Trophoblast cell (in vitro differentiated cells and primary cell): ENCODE measurements around the gene TPST1.

Experiments used
- DNase-seq, 2 donors: peaks; one replicate each; pipeline ENCODE4 v3.0.0-alpha.2; 2016
- H2AFZ ChIP-seq: 2 replicates; pipeline ENCODE4 v1.6.1; 2013; ENCODE audit warnings: low read length, moderate library complexity, mild to moderate bottlenecking; ENCODE audit not compliant: insufficient read depth, poor library complexity
- H2AK5ac ChIP-seq: 2 replicates; pipeline ENCODE4 v1.6.1; 2013; ENCODE audit warnings: mild to moderate bottlenecking, low read length
- H2BK120ac ChIP-seq: 2 replicates; pipeline ENCODE4 v1.6.1; 2013; ENCODE audit warnings: low read length, mild to moderate bottlenecking, moderate library complexity; ENCODE audit not compliant: insufficient read depth, poor library complexity
- H2BK12ac ChIP-seq: 2 replicates; pipeline ENCODE4 v1.6.1; 2013; ENCODE audit warnings: mild to moderate bottlenecking, low read length, moderate library complexity
- H2BK5ac ChIP-seq: 2 replicates; pipeline ENCODE4 v1.6.1; 2013; ENCODE audit warnings: low read length, low read depth, moderate library complexity, mild to moderate bottlenecking; ENCODE audit not compliant: poor library complexity
- H3K14ac ChIP-seq: 2 replicates; pipeline ENCODE4 v1.6.1; 2013; ENCODE audit warnings: mild to moderate bottlenecking, low read length
- H3K18ac ChIP-seq: 2 replicates; pipeline ENCODE4 v1.6.1; 2013; ENCODE audit warnings: mild to moderate bottlenecking, low read length
- H3K23ac ChIP-seq: 2 replicates; pipeline ENCODE4 v1.6.1; 2013; ENCODE audit warnings: low read length
- H3K27ac ChIP-seq: 2 replicates; pipeline ENCODE4 v1.5.1; 2013; ENCODE audit warnings: low read depth, mild to moderate bottlenecking, inconsistent platforms, low read length, moderate library complexity
- H3K27me3 ChIP-seq: 2 replicates; pipeline ENCODE4 v1.6.1; 2013; ENCODE audit warnings: inconsistent platforms, mild to moderate bottlenecking, low read length, moderate library complexity; ENCODE audit not compliant: insufficient read depth
- H3K36me3 ChIP-seq, 2 experiments: 1 replicate in 1 of 2; 2 replicates in 1 of 2; pipeline ENCODE4 v1.6.1; 2013; ENCODE audit warnings: low read length in 2 of 2, mild to moderate bottlenecking in 2 of 2, moderate library complexity in 1 of 2; ENCODE audit not compliant: insufficient read depth in 2 of 2, control insufficient read depth in 1 of 2
- H3K4ac ChIP-seq: 2 replicates; pipeline ENCODE4 v1.6.1; 2013; ENCODE audit warnings: low read depth, mild to moderate bottlenecking, low read length, moderate library complexity
- H3K4me1 ChIP-seq, 2 experiments: 1 replicate in 1 of 2; 2 replicates in 1 of 2; pipeline ENCODE4 v1.6.1; 2013; ENCODE audit warnings: low read length in 2 of 2, mild to moderate bottlenecking in 2 of 2, moderate library complexity in 1 of 2; ENCODE audit not compliant: insufficient read depth in 2 of 2, control insufficient read depth in 1 of 2
- H3K4me2 ChIP-seq: 2 replicates; pipeline ENCODE4 v1.6.1; 2013; ENCODE audit warnings: inconsistent platforms, mild to moderate bottlenecking, low read length, moderate library complexity
- H3K4me3 ChIP-seq: 2 replicates; pipeline ENCODE4 v1.5.1; 2013; ENCODE audit warnings: mild to moderate bottlenecking, low read depth, low read length, inconsistent platforms
- H3K79me1 ChIP-seq: one replicate; pipeline ENCODE4 v1.6.1; 2013; ENCODE audit warnings: low read length
- H3K79me2 ChIP-seq: 2 replicates; pipeline ENCODE4 v1.6.1; 2013; ENCODE audit warnings: low read length, mild to moderate bottlenecking; ENCODE audit not compliant: control insufficient read depth, insufficient read depth, poor library complexity
- H3K9ac ChIP-seq: 2 replicates; pipeline ENCODE4 v1.6.1; 2013; ENCODE audit warnings: mild to moderate bottlenecking, low read length
- H3K9me3 ChIP-seq: 2 replicates; pipeline ENCODE4 v1.6.1; 2013; ENCODE audit warnings: low read depth, mild to moderate bottlenecking, control low read depth, inconsistent platforms, low read length; ENCODE audit not compliant: insufficient read depth
- H4K12ac ChIP-seq: 2 replicates; pipeline ENCODE4 v1.6.1; 2013; ENCODE audit warnings: low read depth, mild to moderate bottlenecking, low read length, moderate library complexity
- H4K8ac ChIP-seq: 2 replicates; pipeline ENCODE4 v1.6.1; 2013; ENCODE audit warnings: low read depth, mild to moderate bottlenecking, low read length, moderate library complexity
- H4K91ac ChIP-seq: one replicate; pipeline ENCODE4 v1.6.1; 2013; ENCODE audit warnings: low read depth, mild to moderate bottlenecking, low read length, moderate library complexity
- WGBS: extraction: QIAGEN DNeasy Blood & Tissue Kit; methylation state at CpG from one replicate; pipeline ENCODE4 v1.1.7; 2013; ENCODE audit warnings: missing lambda C conversion rate; ENCODE audit not compliant: insufficient read length, insufficient coverage; ENCODE audit errors: extremely low coverage; 5-methylcytosine and 5-hydroxymethylcytosine counted together

TPST1 gene

GRCh38 chr7:66263936-66264335 lies 58.8 kb downstream of the TPST1 start:
- H3K79me2 ChIP-seq: no peaks in the 10 kb centered on the region
- H2AFZ ChIP-seq: no peak overlapping the region
- H4K91ac ChIP-seq: no peak overlapping the region
- WGBS: no CpG with 5 or more reads among the region's 1 CpG
- no peak for DNase-seq
- H2BK120ac ChIP-seq: no peak overlapping the region
- no peak overlapping the region for H3K14ac ChIP-seq
- peaks cover 3% of the 10 kb centered on the region for H3K9me3 ChIP-seq
- no peak overlapping the region for H3K18ac ChIP-seq
- no peak overlapping the region for H3K4me3 ChIP-seq
- H3K9ac ChIP-seq: no peak overlapping the region
- H3K23ac ChIP-seq: no peak overlapping the region
- no peaks in the 10 kb centered on the region for H3K79me1 ChIP-seq
- H3K27me3 ChIP-seq: no peaks in the 10 kb centered on the region
- no peak overlapping the region for H3K4me2 ChIP-seq
- H3K36me3 ChIP-seq: peaks cover 0 to 2% of the 10 kb centered on the region in 2 experiments
- H2AK5ac ChIP-seq: no peak overlapping the region
- no peak overlapping the region for H4K8ac ChIP-seq
- H3K4me1 ChIP-seq: no peaks in the 10 kb centered on the region
- no peak overlapping the region for H3K4ac ChIP-seq
- H3K27ac ChIP-seq: no peak overlapping the region
- no peak overlapping the region for H4K12ac ChIP-seq
- H2BK5ac ChIP-seq: no peak overlapping the region
- no peak overlapping the region for H2BK12ac ChIP-seq

GRCh38 chr7:66265566-66265965 lies 60.4 kb downstream of the TPST1 start:
- Histone ChIP-seq H4K8ac (no peak overlapping the region), H2BK120ac (no peak overlapping the region), H3K4ac (no peak overlapping the region), H3K27me3 (no peaks in the 10 kb centered on the region), H3K18ac (no peak overlapping the region), H3K79me2 (no peaks in the 10 kb centered on the region), H2AK5ac (no peak overlapping the region), H2AFZ (no peak overlapping the region), H4K12ac (no peak overlapping the region), H3K4me1 (no peaks in the 10 kb centered on the region), H3K4me2 (no peak overlapping the region), H2BK5ac (no peak overlapping the region), H3K9me3 (peaks cover 3% of the 10 kb centered on the region), H3K79me1 (no peaks in the 10 kb centered on the region), H4K91ac (no peak overlapping the region), H3K23ac (no peak overlapping the region), H3K14ac (no peak overlapping the region), H3K9ac (no peak overlapping the region), H3K4me3 (no peak overlapping the region), H3K36me3 (peaks cover 0 to 2% of the 10 kb centered on the region in 2 experiments), H3K27ac (no peak overlapping the region), H2BK12ac (no peak overlapping the region)
- peak in 1 of 2 donors; percentile 10 for DNase-seq
- WGBS: no CpG with 5 or more reads among the region's 1 CpG

DNA sequence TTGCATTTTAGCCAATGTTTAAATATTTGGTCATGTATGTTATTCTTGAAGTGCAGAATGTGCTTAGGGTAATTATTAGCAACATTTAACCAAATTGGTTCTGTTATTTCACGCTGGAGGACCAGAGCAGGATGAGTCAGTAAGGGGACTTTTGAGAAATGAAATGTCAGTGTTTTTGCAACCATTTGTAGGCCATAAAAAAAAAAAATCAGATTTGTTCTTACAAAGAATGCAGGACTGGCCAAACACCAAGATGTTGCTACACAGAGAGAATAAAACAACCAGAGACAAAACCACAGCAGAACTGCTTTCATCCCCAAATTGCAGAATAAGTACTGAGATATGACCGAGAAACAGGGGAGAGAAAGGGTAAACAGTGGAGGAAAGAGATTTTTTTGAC lies 62.1 kb downstream of the TPST1 start:
- Histone ChIP-seq H3K23ac (no peak overlapping the region), H4K8ac (no peak overlapping the region), H2AFZ (no peak overlapping the region), H2BK12ac (no peak overlapping the region), H2BK5ac (no peak overlapping the region), H3K18ac (no peak overlapping the region), H3K4me1 (no peaks in the 10 kb centered on the region), H3K14ac (no peak overlapping the region), H2BK120ac (no peak overlapping the region), H3K9me3 (peaks cover 3% of the 10 kb centered on the region), H3K79me2 (no peaks in the 10 kb centered on the region), H4K91ac (no peak overlapping the region), H3K79me1 (no peaks in the 10 kb centered on the region), H3K36me3 (peaks cover 0 to 2% of the 10 kb centered on the region in 2 experiments), H3K4ac (no peak overlapping the region), H3K27ac (no peak overlapping the region), H2AK5ac (no peak overlapping the region), H3K27me3 (no peaks in the 10 kb centered on the region), H3K4me3 (no peak overlapping the region), H3K4me2 (no peak overlapping the region), H3K9ac (no peak overlapping the region), H4K12ac (no peak overlapping the region)
- no CpG with 5 or more reads among the region's 2 CpGs for WGBS
- peak in 1 of 2 donors; percentile 6 for DNase-seq

DNA sequence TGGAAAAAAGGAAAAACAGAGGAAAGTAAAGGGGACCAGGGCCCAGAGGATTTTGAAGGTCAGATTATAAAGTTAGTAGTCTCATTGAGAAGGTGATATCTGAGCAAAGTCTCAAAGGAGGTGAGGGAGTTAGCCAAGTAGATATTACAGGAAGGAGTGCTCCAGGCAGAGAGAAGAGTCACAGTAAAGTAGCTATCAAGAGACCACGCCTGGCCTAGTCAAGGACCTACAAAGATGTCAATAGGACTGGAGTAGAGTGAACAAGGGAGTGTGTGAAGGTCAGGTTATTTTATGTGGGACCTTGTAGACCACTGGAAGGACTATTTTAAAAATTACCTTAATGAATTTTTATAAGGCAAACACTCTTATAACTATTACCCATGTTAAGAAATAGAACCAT lies 64.8 kb downstream of the TPST1 start:
- no peak overlapping the region for H3K14ac ChIP-seq
- no peak for DNase-seq
- no peak overlapping the region for H2AK5ac ChIP-seq
- no peak overlapping the region for H2BK120ac ChIP-seq
- no peak overlapping the region for H3K4me2 ChIP-seq
- H3K9me3 ChIP-seq: peaks cover 3% of the 10 kb centered on the region
- no peak overlapping the region for H3K4me3 ChIP-seq
- no peaks in the 10 kb centered on the region for H3K4me1 ChIP-seq
- no CpG with 5 or more reads among the region's 1 CpG for WGBS
- no peak overlapping the region for H2BK5ac ChIP-seq
- H4K12ac ChIP-seq: no peak overlapping the region
- H4K8ac ChIP-seq: no peak overlapping the region
- no peak overlapping the region for H3K18ac ChIP-seq
- no peak overlapping the region for H3K4ac ChIP-seq
- no peak overlapping the region for H4K91ac ChIP-seq
- no peak overlapping the region for H3K9ac ChIP-seq
- no peak overlapping the region for H3K23ac ChIP-seq
- H2BK12ac ChIP-seq: no peak overlapping the region
- no peaks in the 10 kb centered on the region for H3K79me2 ChIP-seq
- H3K79me1 ChIP-seq: no peaks in the 10 kb centered on the region
- H3K36me3 ChIP-seq: no peaks in the 10 kb centered on the region
- no peaks in the 10 kb centered on the region for H3K27me3 ChIP-seq
- H3K27ac ChIP-seq: no peak overlapping the region
- H2AFZ ChIP-seq: no peak overlapping the region
